H1 (cell line): ENCODE results near the gene CREB3L4. TPM values are rescaled to one million over a fixed set of nuclear protein-coding genes. Genes with fewer than 3 reads are reported as not detected.

Experiments used
- CREB1 ChIP-seq: IDR thresholded peaks from 2 replicates; pipeline ENCODE4 v1.6.1; 2012; ENCODE audit warnings: inconsistent platforms
- JUN ChIP-seq: IDR thresholded peaks from 2 replicates; pipeline ENCODE4 v1.6.1; 2011; ENCODE audit warnings: low read depth, mild to moderate bottlenecking, improper control_type of control experiment, low read length
- JUND ChIP-seq: IDR thresholded peaks from 2 replicates; pipeline ENCODE4 v1.6.1; 2011; ENCODE audit warnings: mild to moderate bottlenecking, improper control_type of control experiment, low read length
- POU5F1 ChIP-seq: IDR thresholded peaks from 2 replicates; pipeline ENCODE4 v1.6.1; 2011; ENCODE audit warnings: low read depth, mild to moderate bottlenecking, low read length, moderate library complexity
- SRF ChIP-seq: IDR thresholded peaks from 2 replicates; pipeline ENCODE4 v1.6.1; 2011; ENCODE audit warnings: mild to moderate bottlenecking, low read depth, low read length, moderate library complexity
- SUZ12 ChIP-seq: fragments of 200-600 bp; sonication (generic); IDR thresholded peaks from 2 replicates; pipeline ENCODE4 v1.6.1; 2012; ENCODE audit warnings: mild to moderate bottlenecking, inconsistent platforms, low read length, moderate library complexity, mixed read lengths
- ZNF274 ChIP-seq: IDR thresholded peaks from 2 replicates; pipeline ENCODE4 v1.7.0; 2012; ENCODE audit warnings: low read length, borderline replicate concordance; ENCODE audit errors: extremely low read depth
- polyA plus RNA-seq, 7 experiments: library from polyadenylated mRNA; depleted of rRNA in 3 of 7; stranded (reverse) in 5 of 7; unstranded in 2 of 7; fragments of >200 nt in 5 of 7; fragments of 200-250 nt in 2 of 7; gene quantifications; 1 replicate in 5 of 7; 2 replicates in 1 of 7; 4 replicates in 1 of 7; pipeline versions ENCODE4 v1.2.1 to v1.2.3, GENCODE V29; 2011 to 2013; ENCODE audit warnings: missing spikeins in 2 of 7, mixed read lengths in 2 of 7
- total RNA-seq: library from RNA; stranded (reverse); fragmentation: NEBNext Ultra II Directional; extraction: Animal tissue kit (Norgen Biotek cat#: 25700); gene quantifications from 2 replicates; pipeline ENCODE4 v1.2.1, GENCODE V29; 2021

Gene CREB3L4
- total and polyA plus RNA-seq, 2 of the 8 experiments (the other 6 are each of a cell fraction or from before 2014, with no cell fraction given): 34.4 to 54.0 TPM

- TF ChIP-seq JUN: no peak
- TF ChIP-seq ZNF274: no peak
- no peak for TF ChIP-seq POU5F1
- no peak for TF ChIP-seq SUZ12
- TF ChIP-seq SRF: no peak
- no peak for TF ChIP-seq CREB1
- no peak for TF ChIP-seq JUND
- TF ChIP-seq, all 59 proteins: peak for 0
Observed at GRCh38 chr1:153970346-153970745, 2.6 kb downstream of the CREB3L4 start (continued).
